ENCODE data around the gene RBM20. TPM values are rescaled to one million over a fixed set of nuclear protein-coding genes. Genes with fewer than 3 reads are reported as not detected.

RBM20 gene
- total and polyA plus RNA-seq, 2 of the 13 experiments (the other 11 are each of a cell fraction or from before 2014, with no cell fraction given) = 0.02 to 0.22 TPM

DNA sequence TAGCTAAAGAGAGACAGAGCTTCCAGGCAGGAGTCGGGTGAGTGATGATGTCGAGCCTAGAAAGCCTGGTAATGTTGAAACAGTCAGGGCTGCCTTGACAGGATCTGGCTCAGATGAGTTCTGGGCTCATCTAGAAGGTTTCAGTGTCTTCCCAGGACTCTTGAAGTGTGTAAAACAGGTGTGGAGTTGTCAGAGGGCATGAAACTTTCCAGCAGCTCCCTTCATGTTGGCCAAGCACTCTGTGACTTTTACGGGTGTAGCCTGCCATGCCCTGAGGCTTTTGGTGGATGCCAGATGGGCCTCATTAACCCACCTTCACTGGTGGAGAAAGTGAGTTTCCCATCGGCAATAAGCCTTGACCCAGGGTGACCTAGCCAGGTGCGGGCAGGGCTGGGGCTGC, 161.2 kb downstream of the RBM20 start:
- FAIRE-seq = no peak
- Histone ChIP-seq H3K4me2 (ENCODE audit: low read depth, low read length) (no peak overlapping the region), H3K4me3 (replicated peaks in 1 of 3; ENCODE audit: insufficient read depth in 1 of 3, low read depth in 2 of 3, low read length in 3 of 3) (no peak overlapping the region), H3K9ac (ENCODE audit: insufficient read depth, low read depth, low read length) (no peak overlapping the region), H3K27me3 (ENCODE audit: control insufficient read depth in 1 of 2, insufficient read depth in 2 of 2, low read length in 2 of 2) (peaks cover 2 to 13% of the 10 kb centered on the region in 2 experiments; a peak in 2 of 5 replicates), H3K9me3 (ENCODE audit: low read length) (no peaks in the 10 kb centered on the region), H3K27ac (ENCODE audit: extremely low read length, insufficient read depth, low read length) (no peak overlapping the region), H4K20me1 (ENCODE audit: insufficient read depth, low read length) (no peaks in the 10 kb centered on the region), H3K36me3 (replicated peaks in 1 of 2; ENCODE audit: control insufficient read depth in 1 of 2, insufficient read depth in 2 of 2, low read length in 2 of 2) (no peaks in the 10 kb centered on the region), H3K79me2 (ENCODE audit: insufficient read depth, low read length) (no peaks in the 10 kb centered on the region), H2AFZ (ENCODE audit: low read length) (no peak overlapping the region), H3K4me1 (ENCODE audit: insufficient read depth, low read length) (peaks cover 22% of the 10 kb centered on the region)
- POLR2A ChIA-PET = no interaction called here
- in situ Hi-C loops (cut with HindIII; ENCODE audit: extremely low pct_ligation_motif_present, low pct_unique_long_range_greater_than_20kb) = loop anchor here (5.0 kb wide), 1 partner anchor 97 kb away; no protein-coding TSS in a partner anchor
- 46% methylated on average over 4 of the region's 5 CpGs for WGBS (ENCODE audit: low lambda C conversion rate)
- no TSS peak for BruUV-seq (replicated peaks)
- no peak for ATAC-seq
- CTCF ChIA-PET (ENCODE audit: low intra/inter-chr PET ratio, low total read pairs) = interaction anchor here (2.2 kb wide), 1 partner anchor 88 kb away, joined by 19 read pairs; no protein-coding TSS in a partner anchor
- intact Hi-C loops (cut with micrococcal nuclease; ENCODE audit: unreplicated experiment) = no loop called here
- DNase-seq (ENCODE audit: low spot score) = no peak
- TF ChIP-seq, protein P1, sequence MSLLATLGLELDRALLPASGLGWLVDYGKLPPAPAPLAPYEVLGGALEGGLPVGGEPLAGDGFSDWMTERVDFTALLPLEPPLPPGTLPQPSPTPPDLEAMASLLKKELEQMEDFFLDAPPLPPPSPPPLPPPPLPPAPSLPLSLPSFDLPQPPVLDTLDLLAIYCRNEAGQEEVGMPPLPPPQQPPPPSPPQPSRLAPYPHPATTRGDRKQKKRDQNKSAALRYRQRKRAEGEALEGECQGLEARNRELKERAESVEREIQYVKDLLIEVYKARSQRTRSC (CRISPR knock-in tag; IDR thresholded peaks at IDR 0.05; ENCODE audit: low read depth) = no peak
- TF ChIP-seq TEAD2 (CRISPR knock-in tag; IDR thresholded peaks at IDR 0.05) = no peak
- TF ChIP-seq ZNF800 (CRISPR knock-in tag; IDR thresholded peaks at IDR 0.05) = no peak
- TF ChIP-seq RFXANK (CRISPR knock-in tag; IDR thresholded peaks at IDR 0.05) = no peak
- TF ChIP-seq ARHGAP35 (CRISPR knock-in tag; IDR thresholded peaks at IDR 0.05; ENCODE audit: borderline replicate concordance) = no peak
- TF ChIP-seq, protein P2, sequence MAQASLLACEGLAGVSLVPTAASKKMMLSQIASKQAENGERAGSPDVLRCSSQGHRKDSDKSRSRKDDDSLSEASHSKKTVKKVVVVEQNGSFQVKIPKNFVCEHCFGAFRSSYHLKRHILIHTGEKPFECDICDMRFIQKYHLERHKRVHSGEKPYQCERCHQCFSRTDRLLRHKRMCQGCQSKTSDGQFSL (CRISPR knock-in tag; IDR thresholded peaks at IDR 0.05) = no peak
- TF ChIP-seq, protein P3, sequence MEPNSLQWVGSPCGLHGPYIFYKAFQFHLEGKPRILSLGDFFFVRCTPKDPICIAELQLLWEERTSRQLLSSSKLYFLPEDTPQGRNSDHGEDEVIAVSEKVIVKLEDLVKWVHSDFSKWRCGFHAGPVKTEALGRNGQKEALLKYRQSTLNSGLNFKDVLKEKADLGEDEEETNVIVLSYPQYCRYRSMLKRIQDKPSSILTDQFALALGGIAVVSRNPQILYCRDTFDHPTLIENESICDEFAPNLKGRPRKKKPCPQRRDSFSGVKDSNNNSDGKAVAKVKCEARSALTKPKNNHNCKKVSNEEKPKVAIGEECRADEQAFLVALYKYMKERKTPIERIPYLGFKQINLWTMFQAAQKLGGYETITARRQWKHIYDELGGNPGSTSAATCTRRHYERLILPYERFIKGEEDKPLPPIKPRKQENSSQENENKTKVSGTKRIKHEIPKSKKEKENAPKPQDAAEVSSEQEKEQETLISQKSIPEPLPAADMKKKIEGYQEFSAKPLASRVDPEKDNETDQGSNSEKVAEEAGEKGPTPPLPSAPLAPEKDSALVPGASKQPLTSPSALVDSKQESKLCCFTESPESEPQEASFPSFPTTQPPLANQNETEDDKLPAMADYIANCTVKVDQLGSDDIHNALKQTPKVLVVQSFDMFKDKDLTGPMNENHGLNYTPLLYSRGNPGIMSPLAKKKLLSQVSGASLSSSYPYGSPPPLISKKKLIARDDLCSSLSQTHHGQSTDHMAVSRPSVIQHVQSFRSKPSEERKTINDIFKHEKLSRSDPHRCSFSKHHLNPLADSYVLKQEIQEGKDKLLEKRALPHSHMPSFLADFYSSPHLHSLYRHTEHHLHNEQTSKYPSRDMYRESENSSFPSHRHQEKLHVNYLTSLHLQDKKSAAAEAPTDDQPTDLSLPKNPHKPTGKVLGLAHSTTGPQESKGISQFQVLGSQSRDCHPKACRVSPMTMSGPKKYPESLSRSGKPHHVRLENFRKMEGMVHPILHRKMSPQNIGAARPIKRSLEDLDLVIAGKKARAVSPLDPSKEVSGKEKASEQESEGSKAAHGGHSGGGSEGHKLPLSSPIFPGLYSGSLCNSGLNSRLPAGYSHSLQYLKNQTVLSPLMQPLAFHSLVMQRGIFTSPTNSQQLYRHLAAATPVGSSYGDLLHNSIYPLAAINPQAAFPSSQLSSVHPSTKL (CRISPR knock-in tag; IDR thresholded peaks at IDR 0.05) = no peak
- TF ChIP-seq, protein P4, sequence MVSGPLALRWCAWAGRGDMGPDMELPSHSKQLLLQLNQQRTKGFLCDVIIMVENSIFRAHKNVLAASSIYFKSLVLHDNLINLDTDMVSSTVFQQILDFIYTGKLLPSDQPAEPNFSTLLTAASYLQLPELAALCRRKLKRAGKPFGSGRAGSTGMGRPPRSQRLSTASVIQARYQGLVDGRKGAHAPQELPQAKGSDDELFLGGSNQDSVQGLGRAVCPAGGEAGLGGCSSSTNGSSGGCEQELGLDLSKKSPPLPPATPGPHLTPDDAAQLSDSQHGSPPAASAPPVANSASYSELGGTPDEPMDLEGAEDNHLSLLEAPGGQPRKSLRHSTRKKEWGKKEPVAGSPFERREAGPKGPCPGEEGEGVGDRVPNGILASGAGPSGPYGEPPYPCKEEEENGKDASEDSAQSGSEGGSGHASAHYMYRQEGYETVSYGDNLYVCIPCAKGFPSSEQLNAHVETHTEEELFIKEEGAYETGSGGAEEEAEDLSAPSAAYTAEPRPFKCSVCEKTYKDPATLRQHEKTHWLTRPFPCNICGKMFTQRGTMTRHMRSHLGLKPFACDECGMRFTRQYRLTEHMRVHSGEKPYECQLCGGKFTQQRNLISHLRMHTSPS (CRISPR knock-in tag; IDR thresholded peaks at IDR 0.05; ENCODE audit: low read depth) = no peak
- TF ChIP-seq CREB1 (IDR thresholded peaks at IDR 0.05) = no peak
- TF ChIP-seq CREB1 (CRISPR knock-in tag; IDR thresholded peaks at IDR 0.05) = no peak
- TF ChIP-seq HNRNPH1 (optimal IDR thresholded peaks at IDR 0.05; ENCODE audit: low read depth, low read length) = no peak
- TF ChIP-seq CEBPG (CRISPR knock-in tag; IDR thresholded peaks at IDR 0.05) = no peak
- no peak for TF ChIP-seq KLF12 (CRISPR knock-in tag; IDR thresholded peaks at IDR 0.05; ENCODE audit: borderline replicate concordance)
- no peak for TF ChIP-seq SRSF4 (IDR thresholded peaks at IDR 0.05; ENCODE audit: low read depth, low read length, poor library complexity, severe bottlenecking)
- TF ChIP-seq ZMYM3 (CRISPR knock-in tag; IDR thresholded peaks at IDR 0.05) = no peak
